GM21825 (cell line): ENCODE measurements around the gene DPEP2.
"Not testable (repeated sequence)": the region's sequence is repeated elsewhere in the genome, so short reads cannot be mapped to it uniquely, and the experiment has no call there.

Experiments
- ATAC-seq: cut with Tn5 transposase; IDR thresholded peaks from one replicate; pipeline ENCODE4 v1.9.1; 2021; ENCODE audit warnings: mild to moderate bottlenecking, moderate library complexity; ENCODE audit not compliant: unreplicated experiment

The DPEP2 gene, protein sequence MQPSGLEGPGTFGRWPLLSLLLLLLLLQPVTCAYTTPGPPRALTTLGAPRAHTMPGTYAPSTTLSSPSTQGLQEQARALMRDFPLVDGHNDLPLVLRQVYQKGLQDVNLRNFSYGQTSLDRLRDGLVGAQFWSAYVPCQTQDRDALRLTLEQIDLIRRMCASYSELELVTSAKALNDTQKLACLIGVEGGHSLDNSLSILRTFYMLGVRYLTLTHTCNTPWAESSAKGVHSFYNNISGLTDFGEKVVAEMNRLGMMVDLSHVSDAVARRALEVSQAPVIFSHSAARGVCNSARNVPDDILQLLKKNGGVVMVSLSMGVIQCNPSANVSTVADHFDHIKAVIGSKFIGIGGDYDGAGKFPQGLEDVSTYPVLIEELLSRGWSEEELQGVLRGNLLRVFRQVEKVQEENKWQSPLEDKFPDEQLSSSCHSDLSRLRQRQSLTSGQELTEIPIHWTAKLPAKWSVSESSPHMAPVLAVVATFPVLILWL

GRCh38 chr16:67998779-67999688, at the start of gene DPEP2:
Gene DPEP2 (minus strand): TSS chr16:67999484. CDS start chr16:67993212, 6,272 bp downstream.
- ATAC-seq: not testable (repeated sequence)

DNA sequence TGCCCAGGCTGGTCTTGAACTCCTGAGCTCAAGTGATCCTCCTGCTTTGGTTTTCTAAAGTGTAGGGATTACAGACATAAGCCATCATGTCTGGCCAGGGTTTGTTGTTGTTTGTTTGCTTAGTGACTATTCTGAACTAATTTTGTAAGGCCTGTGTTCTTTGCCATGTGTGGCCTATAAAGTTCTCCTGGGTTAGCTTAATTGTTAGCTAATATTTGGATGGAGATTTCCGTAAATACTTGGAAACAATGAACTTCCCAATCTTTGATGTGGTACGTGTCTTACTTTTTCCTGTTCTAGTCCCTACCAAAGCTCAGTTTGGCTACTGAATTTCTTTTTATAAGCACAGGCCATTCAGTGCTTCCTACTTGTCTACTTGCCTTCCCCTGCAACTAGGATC, 48.7 kb upstream of the DPEP2 start:
- no peak for ATAC-seq

DNA sequence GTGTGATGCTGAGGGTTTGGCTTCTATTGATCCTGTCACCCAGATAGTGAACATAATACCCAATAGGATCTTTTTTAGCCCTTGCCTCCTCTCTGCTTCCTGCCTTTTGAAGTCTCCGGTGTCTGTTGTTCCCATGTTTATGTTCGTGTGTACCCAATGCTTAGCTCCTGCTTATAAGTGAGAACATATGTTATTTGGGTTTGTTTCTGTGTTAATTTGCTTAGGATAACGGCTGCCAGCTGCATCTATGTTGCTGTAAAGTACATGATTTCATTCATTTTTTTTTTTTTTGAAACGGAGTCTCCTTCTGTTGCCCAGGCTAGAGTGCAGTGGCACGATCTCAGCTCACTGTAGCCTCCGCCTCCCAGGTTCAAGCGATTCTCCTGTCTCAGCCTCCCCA, 46.8 kb upstream of the DPEP2 start:
- no peak for ATAC-seq

DNA sequence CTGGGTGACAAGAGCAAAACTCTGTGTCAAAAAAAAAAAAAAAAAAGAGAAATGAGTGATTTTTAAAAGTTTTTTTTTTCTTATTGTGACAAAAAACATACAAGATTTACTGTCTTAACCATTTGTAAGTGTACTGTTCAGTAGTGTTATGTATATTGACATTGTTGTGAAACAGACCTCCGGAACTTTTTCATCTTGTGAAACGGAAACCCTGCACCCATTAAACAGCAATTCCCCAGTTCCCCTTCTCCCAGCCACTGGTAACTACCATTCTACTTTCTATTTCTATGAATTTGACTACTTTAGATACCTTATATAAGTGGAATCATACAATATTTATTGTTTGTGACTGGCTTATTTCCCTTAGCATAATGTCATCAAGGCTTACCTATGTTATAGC, 42.5 kb upstream of the DPEP2 start:
- ATAC-seq: no peak

GRCh38 chr16:68040506-68041288, 41.4 kb upstream of the DPEP2 start:
- peak; percentile 68 for ATAC-seq

DNA sequence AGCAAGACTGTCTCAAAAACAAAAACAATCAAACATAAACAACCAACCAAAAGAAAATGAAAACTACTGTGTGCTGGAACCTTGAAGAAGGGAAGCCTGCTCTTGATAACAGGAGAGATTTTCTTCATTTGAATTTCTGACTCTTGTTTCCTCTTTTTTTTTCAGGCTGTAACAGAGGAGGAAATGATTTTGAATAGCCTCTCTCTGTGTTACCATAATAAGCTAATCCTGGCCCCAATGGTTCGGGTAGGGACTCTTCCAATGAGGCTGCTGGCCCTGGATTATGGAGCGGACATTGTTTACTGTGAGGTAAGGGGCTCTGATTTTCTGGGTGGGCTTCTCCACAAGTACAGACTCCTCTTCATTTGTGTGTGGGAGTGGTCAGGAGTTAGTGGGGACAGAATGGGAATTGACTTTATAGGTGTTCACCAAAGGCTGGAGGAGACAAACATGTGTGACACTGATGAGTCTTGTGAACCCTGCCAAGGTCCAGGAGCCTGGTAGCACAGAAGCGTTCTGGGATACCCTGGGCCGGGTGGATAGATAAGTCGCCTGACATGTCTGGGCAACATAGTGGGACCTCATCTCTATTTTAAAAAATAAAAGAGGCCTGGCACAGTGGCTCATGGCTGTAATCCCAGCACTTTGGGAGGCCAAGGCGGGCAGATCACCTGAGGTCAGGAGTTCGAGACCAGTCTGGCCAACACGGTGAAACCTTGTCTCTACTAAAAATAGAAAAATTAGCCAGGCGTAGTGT, 38.7 kb upstream of the DPEP2 start:
- no peak for ATAC-seq

- ATAC-seq: no peak
Observed at GRCh38 chr16:68035227-68035626, 35.9 kb upstream of the DPEP2 start.

DNA sequence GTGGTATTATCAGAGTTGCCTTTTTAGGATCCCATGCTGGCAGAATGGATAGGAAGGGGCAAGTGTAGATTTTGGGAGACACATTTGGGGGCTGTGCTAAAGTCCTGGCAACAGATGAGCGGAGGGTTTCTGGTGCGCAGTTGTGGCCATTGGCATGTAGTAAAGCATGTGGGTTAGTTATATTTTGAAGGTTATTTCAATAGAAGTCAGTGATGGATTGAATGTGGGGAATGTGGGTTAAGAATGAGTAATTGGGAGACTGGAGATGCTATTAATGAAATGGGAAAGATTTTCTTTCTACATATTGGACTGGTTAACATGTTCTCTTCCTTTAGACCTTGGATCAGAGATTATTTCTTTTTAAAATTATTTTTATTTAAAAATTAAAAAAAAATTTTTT, 33.8 kb upstream of the DPEP2 start:
- no peak for ATAC-seq

- ATAC-seq: no peak
Observed at GRCh38 chr16:68031951-68032350, 32.7 kb upstream of the DPEP2 start.

- ATAC-seq: not testable (repeated sequence)
Observed at GRCh38 chr16:68030108-68030507, 30.8 kb upstream of the DPEP2 start.

DNA sequence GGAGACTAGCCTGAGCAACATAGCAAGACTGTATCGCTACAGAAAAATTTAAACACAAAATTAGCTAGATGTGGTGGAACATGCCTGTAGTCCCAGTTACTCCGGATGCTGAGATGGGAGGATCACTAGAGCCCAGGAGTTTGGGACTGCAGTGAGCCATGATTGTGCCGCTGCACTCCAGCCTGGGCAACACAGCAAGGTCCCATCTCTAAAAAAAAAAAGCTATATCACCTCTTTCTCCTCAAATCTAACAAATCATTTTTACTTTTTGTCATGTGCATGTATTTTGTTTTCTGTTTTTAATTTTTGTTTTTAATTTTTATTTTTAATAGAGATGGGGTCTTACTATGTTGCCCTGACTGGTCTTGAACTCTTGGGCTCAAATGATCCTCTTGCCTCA, 29.7 kb upstream of the DPEP2 start:
- ATAC-seq: no peak

- ATAC-seq: peak; percentile 72
Observed at GRCh38 chr16:68022728-68023537, 23.6 kb upstream of the DPEP2 start, which contains the start of the genes DDX28 and DUS2. Gene DDX28 (minus strand): TSS chr16:68023232. CDS start chr16:68023202, 30 bp downstream. Gene DUS2 (plus strand): TSS chr16:68023284. CDS start chr16:68038024, 14,740 bp downstream.

DNA sequence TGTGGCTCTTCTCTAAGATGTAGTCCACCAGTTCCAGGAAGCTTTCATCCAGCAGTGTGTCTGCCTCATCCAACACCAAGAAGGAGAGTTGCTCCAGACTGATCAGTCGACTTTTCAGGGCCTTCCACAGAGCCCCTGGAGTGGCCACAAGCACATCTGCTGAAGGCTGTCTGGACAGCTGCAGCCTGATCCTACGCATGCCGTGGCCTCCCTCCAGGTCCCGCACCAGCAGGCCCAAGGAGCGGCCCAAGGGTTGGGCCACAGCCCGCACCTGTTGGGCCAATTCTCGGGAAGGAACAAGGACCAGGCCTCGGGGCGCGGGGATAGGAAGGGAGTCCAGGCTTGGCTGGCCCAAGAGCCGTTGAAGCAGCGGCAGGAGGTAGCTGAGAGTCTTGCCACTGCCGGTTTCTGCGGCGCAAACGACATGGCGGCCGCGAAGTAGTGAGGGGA, 23.0 kb upstream of the DPEP2 start:
- peak; percentile 20 for ATAC-seq

GRCh38 chr16:68021490-68021889, 22.2 kb upstream of the DPEP2 start:
- no peak for ATAC-seq

- no peak for ATAC-seq
Observed at GRCh38 chr16:68019167-68019680, 19.9 kb upstream of the DPEP2 start.

- no peak for ATAC-seq
Observed at GRCh38 chr16:68015681-68016080, 16.4 kb upstream of the DPEP2 start, which contains the start of gene DPEP2NB. Gene DPEP2NB (minus strand): TSS chr16:68015911. CDS start chr16:68015770, 141 bp downstream.

DNA sequence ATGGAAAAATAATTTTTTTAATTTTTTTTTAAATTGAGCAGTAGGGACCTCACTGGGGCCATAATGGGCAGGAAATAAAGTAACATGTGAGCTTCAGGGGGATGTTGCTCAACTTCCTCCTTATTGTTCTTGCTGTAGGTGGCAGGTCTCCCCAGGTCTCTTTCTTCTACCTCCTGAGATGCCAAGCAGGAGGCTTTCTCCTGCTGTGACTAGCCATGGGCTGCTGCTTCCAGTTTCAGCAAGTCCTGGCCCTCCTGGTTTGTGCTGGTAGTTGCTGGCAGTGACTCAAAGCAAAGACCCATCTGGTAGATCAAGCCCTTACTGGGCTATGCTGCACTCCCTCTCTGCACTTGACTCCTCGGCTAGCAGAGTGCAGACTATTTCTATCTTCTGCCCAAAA, 14.2 kb upstream of the DPEP2 start:
- ATAC-seq: no peak

DNA sequence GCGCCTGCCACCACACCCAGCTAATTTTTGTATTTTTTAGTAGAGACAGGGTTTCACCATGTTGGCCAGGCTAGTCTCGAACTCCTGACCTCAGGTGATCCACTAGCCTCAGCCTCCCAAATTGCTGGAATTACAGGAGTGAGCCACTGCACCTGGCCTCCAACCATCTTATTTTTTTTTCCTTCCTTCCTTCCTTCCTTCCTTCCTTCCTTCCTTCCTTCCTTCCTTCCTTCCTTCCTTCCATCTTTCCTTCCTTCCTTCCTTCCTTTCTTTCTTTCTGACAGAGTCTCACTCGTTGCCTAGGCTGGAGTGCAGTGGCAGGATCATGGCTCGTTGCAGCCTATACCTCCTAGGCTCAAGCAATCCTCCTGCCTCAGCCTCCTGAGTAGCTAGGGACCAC, 10.6 kb upstream of the DPEP2 start:
- ATAC-seq: not testable (repeated sequence)
